K562 (cell line): ENCODE data around the gene ACRV1. TPM values are rescaled to one million over a fixed set of nuclear protein-coding genes. Genes with fewer than 3 reads are reported as not detected.

Experiments used
- JUN ChIP-seq, 2 experiments: sonication (generic) in 1 of 2; formaldehyde crosslinking in 1 of 2; IDR thresholded peaks; 2 replicates each; pipeline versions ENCODE4 v1.6.1 to v1.8.0; 2012 to 2022; ENCODE audit warnings: borderline replicate concordance in 2 of 2, mild to moderate bottlenecking in 2 of 2, improper control_type of control experiment in 1 of 2, low read depth in 1 of 2, low read length in 1 of 2, missing genetic modification reagents in 1 of 2
- KLF6 ChIP-seq: fragments of 250-450 bp; sonication (Bioruptor Pico); IDR thresholded peaks from 2 replicates; pipeline ENCODE4 v1.4.0; 2020; ENCODE audit warnings: mild to moderate bottlenecking, moderate library complexity, borderline replicate concordance
- L3MBTL2 ChIP-seq: fragments of 450-650 bp; IDR thresholded peaks from 2 replicates; pipeline ENCODE4 v1.6.1; 2016; ENCODE audit warnings: mild to moderate bottlenecking, moderate library complexity
- PTTG1 ChIP-seq: fragments of 450-650 bp; IDR thresholded peaks from 2 replicates; pipeline ENCODE4 v1.6.1; 2016; ENCODE audit warnings: low read depth, mild to moderate bottlenecking, missing genetic modification characterization, missing compliant biosample characterization
- RCOR1 ChIP-seq, 2 experiments: IDR thresholded peaks; 2 replicates each; pipeline ENCODE4 v1.6.1; 2012; ENCODE audit warnings: low read depth in 2 of 2, low read length in 2 of 2, borderline replicate concordance in 1 of 2, improper control_type of control experiment in 1 of 2
- SNRNP70 ChIP-seq: fragments of 200-400 bp; formaldehyde crosslinking; optimal IDR thresholded peaks from 2 replicates; pipeline ENCODE3; 2017; ENCODE audit warnings: low read depth, low read length
- SREBF2 ChIP-seq: sonication (generic); formaldehyde crosslinking; IDR thresholded peaks from 2 replicates; pipeline ENCODE4 v1.4.0; 2020; ENCODE audit warnings: mild to moderate bottlenecking, missing genetic modification reagents
- XRCC5 ChIP-seq: fragments of 200-400 bp; formaldehyde crosslinking; IDR thresholded peaks from 2 replicates; pipeline ENCODE4 v1.6.1; 2017; ENCODE audit warnings: low read depth, mild to moderate bottlenecking, low read length
- ZBTB49 ChIP-seq: sonication (generic); formaldehyde crosslinking; IDR thresholded peaks from 2 replicates; pipeline ENCODE4 v1.8.0; 2022; ENCODE audit warnings: missing genetic modification reagents, mild to moderate bottlenecking, borderline replicate concordance
- ZNF551 ChIP-seq: fragments of 250-450 bp; sonication (Bioruptor Pico); IDR thresholded peaks from 2 replicates; pipeline ENCODE4 v1.5.0; 2021; ENCODE audit warnings: mild to moderate bottlenecking, moderate library complexity
- polyA plus RNA-seq, 8 experiments: library from polyadenylated mRNA; depleted of rRNA in 4 of 8; stranded (reverse) in 5 of 8; unstranded in 3 of 8; fragments of >200 nt; fragmentation: Nextera tagmentation in 2 of 8; fragmentation: Illumina TruSeq in 1 of 8; extraction: Ambion mirVana in 2 of 8; extraction: Trizol in 1 of 8; gene quantifications; 2 replicates each; pipeline versions ENCODE4 v1.2.1 to v1.2.3, GENCODE V29; 2011 to 2014; ENCODE audit warnings: inconsistent platforms in 1 of 8, missing spikeins in 1 of 8
- total RNA-seq, 7 experiments: library from RNA; depleted of rRNA in 6 of 7; stranded (reverse); fragments of >200 nt in 6 of 7; fragmentation: Illumina TruSeq in 2 of 7; extraction: Trizol in 2 of 7; gene quantifications; 2 replicates each; pipeline versions ENCODE4 v1.2.1 to v1.2.3, GENCODE V29; 2011 to 2021; ENCODE audit warnings: low replicate concordance in 1 of 7
- TF ChIP-seq, protein P1 (sequence below): fragments of 450-650 bp; formaldehyde crosslinking; IDR thresholded peaks from 2 replicates; pipeline ENCODE4 v1.4.0; 2020; ENCODE audit warnings: mild to moderate bottlenecking
- TF ChIP-seq, protein P2 (sequence below): fragments of 450-650 bp; IDR thresholded peaks from 2 replicates; pipeline ENCODE4 v1.6.1; 2016; ENCODE audit warnings: low read depth
- TF ChIP-seq, protein P3 (sequence below): fragments of 450-650 bp; conservative IDR thresholded peaks from 2 replicates; pipeline ENCODE4 v1.6.1; 2016; ENCODE audit warnings: missing genetic modification characterization, low read depth, mild to moderate bottlenecking, control low read depth, missing compliant biosample characterization

ACRV1 gene
- total and polyA plus RNA-seq, 9 of the 15 experiments (the other 6 are each of a cell fraction or from before 2014, with no cell fraction given): 0.22 to 0.25 TPM; not detected in 7

DNA sequence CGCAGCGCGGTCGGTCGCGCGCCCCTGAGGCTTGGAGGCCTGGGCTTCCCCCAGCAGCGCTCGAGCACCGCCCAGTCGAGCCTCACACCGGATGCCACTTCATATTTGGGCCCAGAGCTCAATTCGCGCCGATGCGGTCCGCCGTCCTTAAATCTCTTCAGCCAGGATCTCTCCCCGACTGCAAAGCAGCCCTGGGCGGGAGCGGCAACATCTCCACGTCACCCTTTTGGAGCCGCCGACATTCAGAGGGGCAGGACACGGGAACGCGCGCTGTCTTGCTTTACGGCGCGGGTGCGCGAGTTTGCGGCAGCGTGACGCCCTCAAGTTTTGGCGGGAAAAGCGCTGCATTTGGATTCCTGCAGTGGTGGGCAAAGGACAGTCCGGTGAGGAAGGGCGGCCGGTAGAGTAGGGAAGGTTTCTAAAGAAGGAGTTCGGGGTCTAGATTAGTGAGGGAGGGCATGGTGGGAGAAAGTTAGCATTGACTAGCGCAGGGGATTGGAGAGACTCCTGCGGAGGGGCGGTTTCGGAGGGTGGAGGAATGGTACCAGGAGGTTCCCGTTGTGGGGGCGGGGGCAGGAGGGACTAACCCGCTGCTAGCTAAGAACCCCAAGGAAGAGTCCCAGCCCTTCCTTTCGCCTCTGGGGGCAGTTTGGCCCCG, 54.9 kb downstream of the ACRV1 start (continued):
- TF ChIP-seq ZBTB49 (CRISPR knock-in tag) (peak; percentile 55; the same call in 1 of the 2 replicates), SNRNP70 (no peak), SREBF2 (CRISPR knock-in tag) (no peak), L3MBTL2 (peak; percentile 96), XRCC5 (no peak), ZNF551 (CRISPR knock-in tag) (no peak), RCOR1 (IDR thresholded peaks at IDR 0.05; ENCODE audit: borderline replicate concordance in 1 of 2, low read depth in 2 of 2, low read length in 2 of 2) (peak in 1 of 2 experiments; percentile 7; a peak in 2 of 4 replicates), KLF6 (CRISPR knock-in tag) (peak; percentile 62; the same call in 1 of the 2 replicates), JUN (IDR thresholded peaks at IDR 0.05; ENCODE audit: borderline replicate concordance, low read depth, low read length) (no peak), JUN (CRISPR knock-in tag; IDR thresholded peaks at IDR 0.05; ENCODE audit: borderline replicate concordance) (no peak), PTTG1 (no peak)
- TF ChIP-seq, protein P1, sequence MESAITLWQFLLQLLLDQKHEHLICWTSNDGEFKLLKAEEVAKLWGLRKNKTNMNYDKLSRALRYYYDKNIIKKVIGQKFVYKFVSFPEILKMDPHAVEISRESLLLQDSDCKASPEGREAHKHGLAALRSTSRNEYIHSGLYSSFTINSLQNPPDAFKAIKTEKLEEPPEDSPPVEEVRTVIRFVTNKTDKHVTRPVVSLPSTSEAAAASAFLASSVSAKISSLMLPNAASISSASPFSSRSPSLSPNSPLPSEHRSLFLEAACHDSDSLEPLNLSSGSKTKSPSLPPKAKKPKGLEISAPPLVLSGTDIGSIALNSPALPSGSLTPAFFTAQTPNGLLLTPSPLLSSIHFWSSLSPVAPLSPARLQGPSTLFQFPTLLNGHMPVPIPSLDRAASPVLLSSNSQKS: no peak
- TF ChIP-seq, protein P2, sequence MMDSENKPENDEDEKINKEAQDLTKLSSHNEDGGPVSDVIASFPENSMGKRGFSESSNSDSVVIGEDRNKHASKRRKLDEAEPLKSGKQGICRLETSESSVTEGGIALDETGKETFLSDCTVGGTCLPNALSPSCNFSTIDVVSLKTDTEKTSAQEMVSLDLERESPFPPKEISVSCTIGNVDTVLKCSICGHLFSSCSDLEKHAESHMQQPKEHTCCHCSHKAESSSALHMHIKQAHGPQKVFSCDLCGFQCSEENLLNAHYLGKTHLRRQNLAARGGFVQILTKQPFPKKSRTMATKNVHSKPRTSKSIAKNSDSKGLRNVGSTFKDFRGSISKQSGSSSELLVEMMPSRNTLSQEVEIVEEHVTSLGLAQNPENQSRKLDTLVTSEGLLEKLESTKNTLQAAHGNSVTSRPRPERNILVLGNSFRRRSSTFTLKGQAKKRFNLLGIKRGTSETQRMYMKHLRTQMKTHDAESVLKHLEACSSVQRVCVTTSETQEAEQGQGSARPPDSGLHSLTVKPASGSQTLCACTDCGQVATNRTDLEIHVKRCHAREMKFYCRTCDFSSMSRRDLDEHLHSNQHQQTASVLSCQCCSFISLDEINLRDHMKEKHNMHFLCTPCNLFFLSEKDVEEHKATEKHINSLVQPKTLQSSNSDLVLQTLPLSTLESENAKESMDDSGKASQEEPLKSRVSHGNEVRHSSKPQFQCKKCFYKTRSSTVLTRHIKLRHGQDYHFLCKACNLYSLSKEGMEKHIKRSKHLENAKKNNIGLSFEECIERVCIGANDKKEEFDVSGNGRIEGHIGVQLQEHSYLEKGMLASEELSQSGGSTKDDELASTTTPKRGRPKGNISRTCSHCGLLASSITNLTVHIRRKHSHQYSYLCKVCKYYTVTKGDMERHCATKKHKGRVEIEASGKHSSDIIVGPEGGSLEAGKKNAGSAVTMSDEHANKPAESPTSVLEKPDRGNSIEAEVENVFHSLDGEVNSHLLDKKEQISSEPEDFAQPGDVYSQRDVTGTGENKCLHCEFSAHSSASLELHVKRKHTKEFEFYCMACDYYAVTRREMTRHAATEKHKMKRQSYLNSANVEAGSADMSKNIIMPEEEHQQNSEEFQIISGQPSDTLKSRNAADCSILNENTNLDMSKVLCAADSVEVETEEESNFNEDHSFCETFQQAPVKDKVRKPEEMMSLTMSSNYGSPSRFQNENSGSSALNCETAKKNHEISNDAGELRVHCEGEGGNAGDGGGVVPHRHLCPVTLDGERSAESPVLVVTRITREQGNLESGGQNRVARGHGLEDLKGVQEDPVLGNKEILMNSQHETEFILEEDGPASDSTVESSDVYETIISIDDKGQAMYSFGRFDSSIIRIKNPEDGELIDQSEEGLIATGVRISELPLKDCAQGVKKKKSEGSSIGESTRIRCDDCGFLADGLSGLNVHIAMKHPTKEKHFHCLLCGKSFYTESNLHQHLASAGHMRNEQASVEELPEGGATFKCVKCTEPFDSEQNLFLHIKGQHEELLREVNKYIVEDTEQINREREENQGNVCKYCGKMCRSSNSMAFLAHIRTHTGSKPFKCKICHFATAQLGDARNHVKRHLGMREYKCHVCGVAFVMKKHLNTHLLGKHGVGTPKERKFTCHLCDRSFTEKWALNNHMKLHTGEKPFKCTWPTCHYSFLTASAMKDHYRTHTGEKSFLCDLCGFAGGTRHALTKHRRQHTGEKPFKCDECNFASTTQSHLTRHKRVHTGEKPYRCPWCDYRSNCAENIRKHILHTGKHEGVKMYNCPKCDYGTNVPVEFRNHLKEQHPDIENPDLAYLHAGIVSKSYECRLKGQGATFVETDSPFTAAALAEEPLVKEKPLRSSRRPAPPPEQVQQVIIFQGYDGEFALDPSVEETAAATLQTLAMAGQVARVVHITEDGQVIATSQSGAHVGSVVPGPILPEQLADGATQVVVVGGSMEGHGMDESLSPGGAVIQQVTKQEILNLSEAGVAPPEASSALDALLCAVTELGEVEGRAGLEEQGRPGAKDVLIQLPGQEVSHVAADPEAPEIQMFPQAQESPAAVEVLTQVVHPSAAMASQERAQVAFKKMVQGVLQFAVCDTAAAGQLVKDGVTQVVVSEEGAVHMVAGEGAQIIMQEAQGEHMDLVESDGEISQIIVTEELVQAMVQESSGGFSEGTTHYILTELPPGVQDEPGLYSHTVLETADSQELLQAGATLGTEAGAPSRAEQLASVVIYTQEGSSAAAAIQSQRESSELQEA: peak; percentile 88
- TF ChIP-seq, protein P3, sequence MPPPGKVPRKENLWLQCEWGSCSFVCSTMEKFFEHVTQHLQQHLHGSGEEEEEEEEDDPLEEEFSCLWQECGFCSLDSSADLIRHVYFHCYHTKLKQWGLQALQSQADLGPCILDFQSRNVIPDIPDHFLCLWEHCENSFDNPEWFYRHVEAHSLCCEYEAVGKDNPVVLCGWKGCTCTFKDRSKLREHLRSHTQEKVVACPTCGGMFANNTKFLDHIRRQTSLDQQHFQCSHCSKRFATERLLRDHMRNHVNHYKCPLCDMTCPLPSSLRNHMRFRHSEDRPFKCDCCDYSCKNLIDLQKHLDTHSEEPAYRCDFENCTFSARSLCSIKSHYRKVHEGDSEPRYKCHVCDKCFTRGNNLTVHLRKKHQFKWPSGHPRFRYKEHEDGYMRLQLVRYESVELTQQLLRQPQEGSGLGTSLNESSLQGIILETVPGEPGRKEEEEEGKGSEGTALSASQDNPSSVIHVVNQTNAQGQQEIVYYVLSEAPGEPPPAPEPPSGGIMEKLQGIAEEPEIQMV (tag): peak; percentile 90
